ENCODE results near the gene ALDH1A1. TPM values are rescaled to one million over a fixed set of nuclear protein-coding genes. Genes with fewer than 3 reads are reported as not detected.

The ALDH1A1 gene
- total RNA-seq, 3 donors from 2014 or later (not counting 1 experiment from before 2014, with no cell fraction given), result 0.57 to 1.7 TPM; not detected in 1

DNA sequence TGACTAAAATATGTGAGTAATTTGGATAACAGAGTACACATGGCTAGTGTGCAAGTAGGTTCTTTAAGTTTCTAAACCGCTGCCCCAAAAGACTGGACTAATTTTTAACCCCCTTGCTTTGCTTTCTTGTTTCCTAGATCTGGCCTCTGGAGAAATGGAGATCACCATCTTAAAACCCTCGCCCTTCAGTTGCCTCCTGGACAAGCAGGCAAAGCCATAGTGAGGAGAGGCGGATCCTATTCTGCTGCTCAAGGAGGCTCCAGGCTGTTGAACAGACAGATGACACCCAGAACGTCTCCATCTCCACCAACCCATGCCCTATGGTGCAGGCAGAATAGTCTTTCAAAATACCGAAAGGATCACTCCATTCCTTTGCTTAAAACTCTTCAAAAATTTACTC, 28.6 kb upstream of the ALDH1A1 start:
- Histone ChIP-seq H3K9me3 (ENCODE audit: control insufficient read depth, insufficient read depth, low read length) (no peaks in the 10 kb centered on the region), H3K4me1 (ENCODE audit: control insufficient read depth, insufficient read depth, low read length) (no peaks in the 10 kb centered on the region), H3K27me3 (ENCODE audit: control insufficient read depth, insufficient read depth, low read length) (peaks cover 2% of the 10 kb centered on the region), H3K36me3 (ENCODE audit: control insufficient read depth, insufficient read depth, low read length) (no peaks in the 10 kb centered on the region), H3K4me3 (ENCODE audit: low read length) (no peak overlapping the region), H3K27ac (ENCODE audit: low read length) (no peak overlapping the region)
- DNase-seq (no peak), ATAC-seq (no peak)
- intact Hi-C loops (cut with micrococcal nuclease), result no loop called here
- no peak for TF ChIP-seq CTCF (IDR thresholded peaks at IDR 0.05)
- WGBS (ENCODE audit: insufficient coverage), result 84% methylated on average over 5 of the region's 5 CpGs
- Mint-ChIP-seq H3K4me1 (no peaks in the 10 kb centered on the region), H3K9me3 (no peaks in the 10 kb centered on the region), H3K36me3 (no peaks in the 10 kb centered on the region), H3K4me3 (no peak overlapping the region), H3K27me3 (ENCODE audit: low read depth in 2 of 2) (peaks cover 6 to 7% of the 10 kb centered on the region in 2 donors), H3K27ac (no peak overlapping the region)

DNA sequence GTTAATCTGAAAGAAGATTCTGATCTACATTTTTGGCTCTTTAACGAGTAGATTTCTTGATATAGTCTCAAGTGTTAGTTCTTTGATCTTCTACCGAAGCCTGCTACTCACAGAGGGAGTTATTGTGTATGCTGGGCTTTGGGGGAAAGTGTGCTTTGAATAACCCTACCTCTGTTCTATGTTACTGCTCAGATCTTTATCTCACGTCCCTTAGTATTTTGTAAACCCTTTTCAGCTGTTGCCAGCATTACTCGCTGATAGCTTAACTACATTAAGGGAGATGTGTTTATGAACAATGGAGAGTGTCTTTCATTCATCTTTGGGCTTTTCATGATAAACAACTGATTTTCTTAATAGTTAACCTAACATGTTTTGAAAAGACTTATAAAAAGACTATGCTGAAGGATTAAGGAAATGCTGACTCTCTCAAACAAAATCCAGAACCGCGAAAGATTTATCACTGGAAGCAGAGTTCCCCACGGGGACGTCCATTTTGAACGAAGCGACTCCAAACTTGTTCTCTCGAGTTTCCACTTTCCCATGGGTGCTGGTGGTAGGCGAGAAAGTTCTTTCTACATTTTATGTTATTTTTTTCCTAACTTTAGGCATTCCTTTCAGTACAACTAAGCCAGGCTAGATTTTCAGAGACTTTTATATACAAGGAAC, 27.9 kb upstream of the ALDH1A1 start:
- no peak overlapping the region for H3K27ac Mint-ChIP-seq

GRCh38 chr9:72980183-72980582, 27.3 kb upstream of the ALDH1A1 start:
- no peak for TF ChIP-seq CTCF (IDR thresholded peaks at IDR 0.05)
- no peak overlapping the region for H3K27ac Mint-ChIP-seq
- no peaks in the 10 kb centered on the region for H3K9me3 Mint-ChIP-seq
- Histone ChIP-seq H3K36me3 (ENCODE audit: control insufficient read depth, insufficient read depth, low read length) (no peaks in the 10 kb centered on the region), H3K27me3 (ENCODE audit: control insufficient read depth, insufficient read depth, low read length) (peaks cover 2% of the 10 kb centered on the region), H3K9me3 (ENCODE audit: control insufficient read depth, insufficient read depth, low read length) (no peaks in the 10 kb centered on the region), H3K4me3 (ENCODE audit: low read length) (no peak overlapping the region), H3K4me1 (ENCODE audit: control insufficient read depth, insufficient read depth, low read length) (no peaks in the 10 kb centered on the region), H3K27ac (ENCODE audit: low read length) (no peak overlapping the region)
- intact Hi-C loops (cut with micrococcal nuclease), result no loop called here
- no peak for ATAC-seq
- peaks cover 6 to 7% of the 10 kb centered on the region in 2 donors for H3K27me3 Mint-ChIP-seq (ENCODE audit: low read depth in 2 of 2)
- WGBS (ENCODE audit: insufficient coverage), result 100% methylated on average over 1 of the region's 2 CpGs
- DNase-seq, result no peak
- no peaks in the 10 kb centered on the region for H3K36me3 Mint-ChIP-seq
- H3K4me1 Mint-ChIP-seq, result no peaks in the 10 kb centered on the region
- H3K4me3 Mint-ChIP-seq, result no peak overlapping the region

More for the DNA sequence above, 27.9 kb upstream of the ALDH1A1 start:
- WGBS (ENCODE audit: insufficient coverage), result 79% methylated on average over 9 of the region's 12 CpGs
- Histone ChIP-seq H3K36me3 (ENCODE audit: control insufficient read depth, insufficient read depth, low read length) (no peaks in the 10 kb centered on the region), H3K27me3 (ENCODE audit: control insufficient read depth, insufficient read depth, low read length) (peaks cover 2% of the 10 kb centered on the region), H3K27ac (ENCODE audit: low read length) (no peak overlapping the region), H3K4me3 (ENCODE audit: low read length) (no peak overlapping the region), H3K4me1 (ENCODE audit: control insufficient read depth, insufficient read depth, low read length) (no peaks in the 10 kb centered on the region), H3K9me3 (ENCODE audit: control insufficient read depth, insufficient read depth, low read length) (no peaks in the 10 kb centered on the region)
- Mint-ChIP-seq H3K9me3 (no peaks in the 10 kb centered on the region), H3K4me3 (no peak overlapping the region), H3K27me3 (ENCODE audit: low read depth in 2 of 2) (peaks cover 6 to 7% of the 10 kb centered on the region in 2 donors), H3K36me3 (no peaks in the 10 kb centered on the region), H3K4me1 (no peaks in the 10 kb centered on the region)
- DNase-seq (no peak), ATAC-seq (no peak)
- TF ChIP-seq CTCF (IDR thresholded peaks at IDR 0.05), result no peak
- intact Hi-C loops (cut with micrococcal nuclease), result no loop called here

Data from natural killer cell (primary cell).